Skeletal muscle satellite cell (primary cell): ENCODE measurements around the gene CD2.

ENCODE experiments used
- H3K27me3 ChIP-seq: 2 replicates; pipeline ENCODE4 v1.7.0; 2013; ENCODE audit warnings: low read length; ENCODE audit not compliant: control insufficient read depth, insufficient read depth
- H3K36me3 ChIP-seq: 2 replicates; pipeline ENCODE4 v1.7.0; 2013; ENCODE audit warnings: mild to moderate bottlenecking, control low read depth, low read length; ENCODE audit not compliant: insufficient read depth
- H3K4me1 ChIP-seq: 2 replicates; pipeline ENCODE4 v1.7.0; 2013; ENCODE audit warnings: low read length; ENCODE audit not compliant: control insufficient read depth, insufficient read depth
- H3K4me2 ChIP-seq: 2 replicates; pipeline ENCODE4 v1.7.0; 2013; ENCODE audit warnings: mild to moderate bottlenecking, low read length
- H3K4me3 ChIP-seq: 2 replicates; pipeline ENCODE4 v1.7.0; 2013; ENCODE audit warnings: low read length
- H3K9ac ChIP-seq: 2 replicates; pipeline ENCODE4 v1.7.0; 2013; ENCODE audit warnings: mild to moderate bottlenecking, low read depth, low read length, moderate library complexity
- H3K9me3 ChIP-seq: replicated peaks from 2 replicates; pipeline ENCODE4 v1.7.0; 2013; ENCODE audit warnings: mild to moderate bottlenecking, control low read depth, low read length

CD2 gene

DNA sequence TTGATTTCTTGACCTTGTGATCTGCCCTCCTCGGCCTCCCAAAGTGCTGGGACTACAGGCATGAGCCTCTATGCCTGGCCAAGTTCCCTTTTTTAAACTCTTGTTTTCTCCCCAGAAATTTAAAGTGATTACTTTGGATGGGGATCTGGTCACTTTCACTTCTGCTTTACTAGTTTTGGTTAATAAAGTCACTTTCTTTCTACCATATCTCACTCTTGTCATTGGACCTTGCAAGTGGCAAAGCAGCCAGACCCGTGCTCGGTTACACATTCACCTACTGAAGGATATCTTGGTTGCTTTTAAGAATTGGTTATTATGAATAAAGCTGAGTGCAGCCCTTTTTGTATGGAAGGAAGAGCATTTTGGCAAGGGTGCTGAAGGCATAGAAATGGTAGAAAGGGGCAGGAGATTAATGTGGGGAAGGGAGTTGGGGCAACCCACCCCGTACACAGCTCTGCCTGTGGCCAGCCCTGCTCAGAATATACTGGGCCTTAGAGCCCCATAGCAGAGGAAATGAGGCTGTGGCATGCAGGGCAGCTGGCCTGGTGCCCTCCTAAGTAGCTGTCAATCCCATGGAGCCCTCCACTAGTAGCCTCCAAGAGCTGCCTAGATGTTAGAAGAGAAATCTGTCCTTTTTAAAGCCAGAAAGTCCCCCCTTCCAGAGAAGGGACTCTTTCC lies 40.7 kb downstream of the CD2 start:
- no peaks in the 10 kb centered on the region for H3K4me1 ChIP-seq
- H3K9ac ChIP-seq = no peak overlapping the region
- H3K36me3 ChIP-seq = no peaks in the 10 kb centered on the region
- no peak overlapping the region for H3K4me3 ChIP-seq
- H3K27me3 ChIP-seq = peaks cover 25% of the 10 kb centered on the region
- H3K9me3 ChIP-seq = no peaks in the 10 kb centered on the region
- H3K4me2 ChIP-seq = no peak overlapping the region

DNA sequence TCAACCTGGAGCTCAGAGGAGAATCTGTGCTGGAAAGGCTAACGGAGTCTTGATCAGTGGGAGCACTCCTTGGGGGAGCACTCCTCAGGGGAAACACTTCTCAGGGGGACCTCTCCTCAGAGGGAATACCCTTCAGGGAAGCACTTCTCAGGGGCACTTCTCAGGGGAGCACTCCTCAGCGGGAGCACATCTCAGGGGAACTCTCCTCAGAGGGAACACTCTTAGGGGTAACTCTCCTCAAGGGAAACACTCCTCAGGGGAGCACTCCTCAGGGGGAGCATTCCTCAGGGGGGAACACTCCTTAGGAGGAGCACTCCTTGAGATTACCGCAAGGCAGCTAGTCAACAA lies 41.2 kb downstream of the CD2 start:
- no peaks in the 10 kb centered on the region for H3K36me3 ChIP-seq
- H3K9ac ChIP-seq = no peak overlapping the region
- no peaks in the 10 kb centered on the region for H3K4me1 ChIP-seq
- H3K27me3 ChIP-seq = peaks cover 25% of the 10 kb centered on the region
- H3K9me3 ChIP-seq = no peaks in the 10 kb centered on the region
- no peak overlapping the region for H3K4me3 ChIP-seq
- H3K4me2 ChIP-seq = no peak overlapping the region

DNA sequence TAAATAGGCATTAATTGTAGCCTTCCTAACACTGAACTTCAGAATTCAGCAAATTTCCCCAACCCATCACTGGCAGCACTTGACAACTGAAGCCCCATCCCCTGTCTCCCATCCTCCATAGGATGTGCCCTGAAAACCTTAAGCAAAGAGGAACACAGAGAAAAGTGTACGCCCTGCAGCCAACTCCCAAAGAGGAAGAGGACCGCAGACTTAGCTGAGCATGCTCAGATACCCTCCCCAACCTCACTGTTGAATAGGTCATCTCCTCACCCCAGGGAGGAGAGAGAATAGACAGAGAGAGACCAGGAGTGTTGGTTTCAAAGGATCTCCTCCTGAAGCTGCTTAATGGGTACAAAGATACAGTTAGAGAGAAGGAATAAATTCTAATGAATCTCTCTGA lies 50.5 kb downstream of the CD2 start:
- peaks cover 20% of the 10 kb centered on the region for H3K27me3 ChIP-seq
- H3K4me1 ChIP-seq = no peaks in the 10 kb centered on the region
- no peaks in the 10 kb centered on the region for H3K36me3 ChIP-seq
- H3K9me3 ChIP-seq = no peaks in the 10 kb centered on the region
- no peak overlapping the region for H3K4me2 ChIP-seq
- H3K9ac ChIP-seq = no peak overlapping the region
- no peak overlapping the region for H3K4me3 ChIP-seq

DNA sequence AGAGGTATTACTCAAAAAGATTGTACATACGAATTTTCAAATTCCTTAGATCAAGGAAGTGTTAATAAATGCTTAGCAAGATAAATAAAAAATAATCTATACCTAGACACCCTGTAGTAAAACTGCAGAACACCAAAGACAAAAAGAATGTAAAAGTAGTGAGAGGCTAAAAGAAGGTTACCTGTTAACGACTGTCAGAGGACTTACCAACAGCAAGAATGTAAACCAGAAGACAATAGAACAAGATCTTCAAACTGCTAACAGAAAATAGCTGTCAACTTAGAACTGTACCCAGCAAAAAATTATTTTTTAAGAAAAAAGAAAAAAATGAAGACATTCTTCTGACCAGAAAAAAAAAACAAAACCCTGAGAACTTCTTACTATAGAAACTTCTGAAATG lies 51.2 kb downstream of the CD2 start:
- Histone ChIP-seq H3K4me1 (no peaks in the 10 kb centered on the region), H3K9ac (no peak overlapping the region), H3K9me3 (no peaks in the 10 kb centered on the region), H3K4me2 (no peak overlapping the region), H3K36me3 (no peaks in the 10 kb centered on the region), H3K4me3 (no peak overlapping the region), H3K27me3 (peaks cover 20% of the 10 kb centered on the region)

DNA sequence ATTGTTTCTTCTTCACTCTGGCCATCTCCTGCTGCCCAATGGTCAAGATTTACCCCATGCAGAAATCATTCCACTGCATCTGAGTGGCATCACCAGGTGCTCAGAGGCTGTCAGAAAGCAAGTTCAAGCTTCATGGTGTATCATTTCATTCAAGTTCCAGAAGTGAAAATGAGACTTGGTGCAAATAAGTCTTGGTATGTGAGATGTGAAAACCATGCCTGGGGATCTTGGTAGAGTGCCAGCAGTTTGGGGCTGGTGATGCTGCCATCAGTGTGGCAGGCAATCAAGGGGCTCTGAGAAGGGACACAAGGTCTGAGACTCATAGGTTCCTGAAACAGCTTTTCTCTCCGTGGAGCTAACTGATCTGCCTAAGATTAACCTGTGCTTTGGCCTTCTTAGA lies 52.0 kb downstream of the CD2 start:
- Histone ChIP-seq H3K4me3 (no peak overlapping the region), H3K27me3 (peaks cover 16% of the 10 kb centered on the region), H3K36me3 (no peaks in the 10 kb centered on the region), H3K9me3 (no peaks in the 10 kb centered on the region), H3K4me1 (no peaks in the 10 kb centered on the region), H3K4me2 (no peak overlapping the region), H3K9ac (no peak overlapping the region)

DNA sequence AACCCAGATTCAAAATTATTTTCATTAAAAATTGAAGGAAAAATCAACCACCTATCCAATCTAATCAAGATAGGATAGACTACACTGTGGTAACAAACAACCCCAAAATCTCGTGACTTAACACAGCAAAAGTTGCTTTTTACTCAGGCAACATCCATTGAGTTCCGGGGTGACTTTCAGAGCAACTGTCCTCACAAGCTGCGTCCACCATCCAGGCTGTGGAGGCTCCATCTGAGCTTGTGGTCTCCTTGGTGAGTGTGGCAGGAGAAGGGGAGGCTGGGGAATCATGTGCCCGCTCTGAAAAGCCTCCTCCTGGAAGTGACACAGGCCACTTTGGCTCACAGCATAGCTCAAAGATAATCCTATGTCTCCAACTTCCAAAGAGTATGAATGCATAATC lies 52.4 kb downstream of the CD2 start:
- Histone ChIP-seq H3K36me3 (no peaks in the 10 kb centered on the region), H3K4me2 (no peak overlapping the region), H3K27me3 (peaks cover 12% of the 10 kb centered on the region), H3K4me1 (no peaks in the 10 kb centered on the region), H3K9me3 (no peaks in the 10 kb centered on the region), H3K9ac (no peak overlapping the region), H3K4me3 (no peak overlapping the region)

DNA sequence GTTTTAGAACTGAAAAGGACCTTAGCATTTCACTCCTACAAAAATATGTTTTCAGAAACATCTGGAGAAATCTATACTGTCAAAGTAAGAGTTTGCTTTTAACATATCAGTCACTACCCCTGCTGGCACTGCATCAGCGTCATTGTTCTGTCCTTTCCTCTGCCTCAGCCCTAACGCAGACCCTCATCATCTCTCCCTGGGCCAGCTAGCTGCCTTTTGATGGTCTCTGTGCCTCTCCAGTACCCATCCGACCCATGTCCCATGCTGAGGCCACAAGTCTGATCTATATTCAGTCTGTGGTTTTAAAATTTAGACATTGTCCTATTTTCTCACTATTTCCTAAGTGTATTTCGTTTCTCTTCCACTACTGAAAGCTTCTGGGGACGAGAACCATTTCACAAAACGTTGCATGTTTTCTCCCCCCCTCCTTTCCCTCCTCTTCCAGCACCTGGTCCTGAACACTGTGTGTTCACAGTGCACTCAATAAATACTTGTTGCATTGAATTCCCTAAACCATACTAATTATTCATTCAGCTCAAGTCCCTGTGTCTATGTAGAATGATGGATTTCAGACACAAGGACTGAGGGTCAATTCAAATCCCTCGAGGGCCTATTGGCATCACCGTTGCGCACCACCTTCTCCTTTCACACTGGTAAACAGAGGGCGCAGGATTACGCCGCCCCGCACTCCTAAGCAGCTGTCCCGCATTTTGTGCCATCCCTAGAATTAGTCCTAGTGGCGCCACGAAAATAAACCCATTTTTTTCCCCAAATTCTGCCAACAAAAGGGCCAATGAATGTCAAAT lies 53.4 kb downstream of the CD2 start:
- H3K27me3 ChIP-seq = peaks cover 6% of the 10 kb centered on the region
- no peak overlapping the region for H3K4me3 ChIP-seq
- H3K9me3 ChIP-seq = no peaks in the 10 kb centered on the region
- no peak overlapping the region for H3K4me2 ChIP-seq
- H3K4me1 ChIP-seq = no peaks in the 10 kb centered on the region
- no peak overlapping the region for H3K9ac ChIP-seq
- H3K36me3 ChIP-seq = no peaks in the 10 kb centered on the region

DNA sequence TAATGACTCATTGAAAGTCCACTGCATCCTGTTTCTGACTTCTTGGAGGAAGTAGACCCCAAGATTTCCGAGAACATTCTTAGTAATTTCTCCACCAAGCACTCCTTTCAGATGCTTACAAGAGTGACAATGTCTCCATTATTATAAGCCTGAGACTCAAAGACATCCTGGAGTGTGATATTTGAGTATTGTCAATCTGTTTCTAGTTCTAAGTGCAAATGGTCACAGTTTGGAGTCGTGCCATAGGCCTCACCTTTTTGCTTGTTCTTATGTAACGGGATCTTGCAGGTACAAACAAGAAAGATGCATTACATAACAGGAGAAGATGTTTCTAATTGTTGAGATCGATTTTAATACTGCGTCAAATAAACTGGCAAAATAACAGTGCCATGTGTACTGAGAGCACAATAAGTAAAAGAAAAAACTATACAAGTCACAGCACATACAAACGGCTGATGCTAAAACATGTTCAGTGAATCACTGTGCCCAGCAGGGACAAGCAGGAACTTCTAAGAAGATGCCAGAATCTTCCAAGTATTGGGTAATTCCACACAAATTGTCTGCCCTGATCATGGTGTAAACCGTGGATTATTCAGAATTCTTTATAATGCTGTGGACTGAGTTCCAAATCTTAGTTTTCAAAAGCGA lies 54.1 kb downstream of the CD2 start:
- H3K27me3 ChIP-seq = peaks cover 9% of the 10 kb centered on the region
- H3K4me3 ChIP-seq = no peak overlapping the region
- H3K9ac ChIP-seq = no peak overlapping the region
- no peaks in the 10 kb centered on the region for H3K9me3 ChIP-seq
- H3K36me3 ChIP-seq = no peaks in the 10 kb centered on the region
- H3K4me2 ChIP-seq = no peak overlapping the region
- no peaks in the 10 kb centered on the region for H3K4me1 ChIP-seq

DNA sequence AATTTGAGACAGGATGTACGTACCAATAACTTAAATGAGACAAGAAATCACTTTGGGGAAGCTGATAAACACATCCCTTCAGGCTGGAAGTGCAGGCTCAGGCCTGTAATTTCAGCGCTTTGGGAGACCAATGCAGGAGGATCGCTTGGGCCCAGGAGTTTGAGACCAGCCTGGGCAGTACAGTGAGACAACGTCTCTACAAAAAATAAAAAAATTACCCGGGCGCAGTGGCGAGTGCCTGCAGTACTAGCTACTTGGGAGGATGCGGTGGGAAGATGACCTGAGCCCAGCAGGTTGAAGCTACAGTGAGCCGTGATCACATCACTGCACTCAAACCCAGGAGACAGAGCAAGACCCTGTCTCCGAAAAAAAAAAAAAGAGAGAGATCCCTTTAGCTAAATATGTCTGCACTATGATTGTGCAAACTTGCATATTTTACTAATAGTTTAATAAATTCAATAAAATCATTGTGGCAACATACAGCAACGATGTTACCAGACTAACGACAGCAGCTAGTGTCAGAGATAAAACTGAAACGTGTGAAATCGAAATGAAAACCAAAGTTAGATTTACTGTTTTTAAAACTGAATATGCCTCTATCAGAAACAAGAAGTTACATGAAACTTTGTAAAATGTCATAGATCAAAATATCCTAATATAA lies 54.7 kb downstream of the CD2 start:
- Histone ChIP-seq H3K4me2 (no peak overlapping the region), H3K4me1 (no peaks in the 10 kb centered on the region), H3K9me3 (no peaks in the 10 kb centered on the region), H3K27me3 (peaks cover 9% of the 10 kb centered on the region), H3K9ac (no peak overlapping the region), H3K4me3 (no peak overlapping the region), H3K36me3 (no peaks in the 10 kb centered on the region)

DNA sequence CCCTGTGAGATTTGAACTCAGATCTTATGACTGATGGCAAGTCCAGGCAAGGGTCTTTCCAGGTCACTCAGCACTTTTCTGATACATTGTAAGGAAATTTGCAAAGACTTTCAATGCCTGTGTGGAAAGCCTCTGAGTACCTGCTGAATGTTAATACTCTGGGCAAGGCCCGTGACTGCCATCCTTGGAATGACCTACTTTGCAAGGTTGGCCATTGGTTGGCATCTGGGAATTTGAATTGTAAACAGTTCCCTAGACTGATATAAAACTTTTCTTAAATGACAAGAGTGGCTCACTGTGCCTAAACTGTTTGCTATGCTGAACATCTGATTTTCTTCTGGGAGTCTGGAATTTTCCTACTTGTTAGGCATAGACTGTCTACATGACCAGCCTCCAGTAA lies 57.1 kb downstream of the CD2 start:
- H3K4me3 ChIP-seq = no peak overlapping the region
- H3K36me3 ChIP-seq = no peaks in the 10 kb centered on the region
- no peaks in the 10 kb centered on the region for H3K9me3 ChIP-seq
- H3K9ac ChIP-seq = no peak overlapping the region
- H3K4me2 ChIP-seq = no peak overlapping the region
- peaks cover 5% of the 10 kb centered on the region for H3K27me3 ChIP-seq
- H3K4me1 ChIP-seq = no peaks in the 10 kb centered on the region

DNA sequence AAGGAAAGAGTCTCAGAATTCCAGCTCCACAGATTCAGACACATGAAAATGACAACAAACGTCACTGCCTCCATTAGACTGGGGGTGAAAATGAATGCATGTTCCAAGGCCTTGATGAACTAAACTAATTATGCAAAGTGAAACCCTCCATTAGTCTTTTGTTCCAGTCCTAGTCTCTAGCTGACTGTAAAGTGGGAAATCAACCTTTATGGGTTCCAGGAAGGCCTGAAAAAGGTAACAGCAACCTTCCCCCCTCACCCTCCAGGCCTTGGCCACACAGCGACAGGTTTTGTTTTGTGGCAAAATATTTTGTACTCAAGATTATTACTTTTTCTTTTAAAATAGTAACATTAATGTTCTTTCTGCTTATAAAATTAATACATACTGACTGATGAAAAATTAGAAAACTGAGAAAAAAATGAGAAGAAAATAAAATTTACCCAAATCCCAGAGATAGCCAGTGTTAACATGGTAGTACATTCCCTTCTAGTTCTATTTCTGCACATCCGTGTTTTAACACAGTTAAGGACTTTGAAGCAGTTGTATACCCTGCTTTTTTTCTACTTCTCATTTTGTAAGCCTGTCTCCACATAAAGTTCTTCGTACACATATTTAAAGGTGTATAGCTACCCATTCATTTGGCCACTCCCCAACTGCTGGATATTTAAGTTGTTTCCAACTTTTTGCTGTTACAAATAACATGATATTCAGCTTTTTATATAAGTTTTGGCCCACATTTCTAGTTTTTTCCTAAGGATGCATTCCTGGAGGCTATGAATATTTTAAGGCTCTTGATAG lies 60.9 kb downstream of the CD2 start:
- Histone ChIP-seq H3K4me2 (no peak overlapping the region), H3K4me1 (no peaks in the 10 kb centered on the region), H3K27me3 (peaks cover 3% of the 10 kb centered on the region), H3K9ac (no peak overlapping the region), H3K9me3 (no peaks in the 10 kb centered on the region), H3K4me3 (no peak overlapping the region), H3K36me3 (no peaks in the 10 kb centered on the region)
